ENCODE data around the gene ACER3. TPM values are rescaled to one million over a fixed set of nuclear protein-coding genes. Genes with fewer than 3 reads are reported as not detected.
"Not testable (repeated sequence)": the region's sequence is repeated elsewhere in the genome, so short reads cannot be mapped to it uniquely, and the experiment has no call there.

ACER3 gene
- polyA plus RNA-seq, 4 donors: 13.4 to 18.0 (median 17.3) TPM

DNA sequence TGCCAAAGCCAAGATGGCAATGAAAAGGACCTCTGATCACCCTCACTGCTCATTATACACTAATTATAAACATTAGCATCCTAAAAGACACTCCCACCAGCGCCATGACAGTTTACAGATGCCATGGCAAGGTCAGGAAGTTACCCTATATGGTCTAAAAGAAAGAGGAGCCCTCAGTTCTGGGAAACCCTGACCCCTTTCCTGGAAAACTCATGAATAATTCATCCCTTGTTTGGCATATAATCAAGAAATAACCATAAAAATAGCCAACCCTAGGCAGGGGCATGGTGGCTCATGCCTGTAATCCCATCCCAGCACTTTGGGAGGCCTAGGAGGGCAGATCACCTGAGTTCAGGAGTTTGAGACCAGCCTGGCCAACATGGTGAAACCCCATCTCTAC, 193.4 kb downstream of the ACER3 start:
- no peak for DNase-seq (ENCODE audit: low read depth in 4 of 4, low spot score in 3 of 4)

DNA sequence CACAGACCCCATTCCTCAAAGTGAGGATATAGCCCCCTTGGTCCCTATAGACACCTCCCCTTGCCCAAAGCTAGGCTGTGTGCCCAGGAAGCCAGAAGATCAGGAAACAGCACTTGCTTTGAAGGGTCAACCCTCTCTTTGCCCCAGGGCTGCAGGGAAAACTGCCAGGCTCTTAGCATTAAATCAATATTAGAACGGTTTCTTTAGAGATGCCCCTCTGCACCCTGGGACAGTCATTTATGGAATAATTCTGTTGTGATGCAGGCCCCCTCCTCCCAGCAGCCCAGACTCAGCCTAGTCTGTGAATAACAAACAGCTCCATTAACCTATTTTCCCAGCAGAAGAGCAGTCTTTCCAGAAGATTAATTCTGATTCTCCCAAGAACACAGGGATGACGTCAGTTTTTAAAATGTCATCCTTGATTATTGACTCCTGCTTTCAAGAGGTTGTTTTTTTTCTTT, 194.4 kb downstream of the ACER3 start:
- no peak for DNase-seq (ENCODE audit: low read depth in 4 of 4, low spot score in 3 of 4)

DNA sequence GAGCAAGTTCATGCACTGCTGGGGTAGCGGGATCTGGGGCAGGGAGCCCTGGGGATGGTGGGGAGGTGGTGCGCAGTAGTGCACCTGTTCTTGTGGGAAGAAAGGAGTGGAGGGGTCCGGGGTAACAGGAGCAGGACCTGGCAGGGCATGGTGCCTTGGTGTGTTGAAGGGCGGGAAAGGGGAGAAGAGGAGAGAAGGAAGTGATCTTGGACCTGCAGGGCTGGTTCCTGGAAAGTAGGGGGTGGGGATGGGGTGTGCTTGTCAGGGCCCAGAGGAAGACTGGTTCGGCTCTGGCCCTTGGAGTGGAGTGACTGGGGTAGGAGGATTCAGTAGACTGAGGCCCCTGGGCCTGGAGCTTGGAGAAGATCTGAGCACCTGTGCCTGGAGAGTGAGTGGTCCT, 195.2 kb downstream of the ACER3 start:
- no peak for DNase-seq (ENCODE audit: low read depth in 4 of 4, low spot score in 3 of 4)

DNA sequence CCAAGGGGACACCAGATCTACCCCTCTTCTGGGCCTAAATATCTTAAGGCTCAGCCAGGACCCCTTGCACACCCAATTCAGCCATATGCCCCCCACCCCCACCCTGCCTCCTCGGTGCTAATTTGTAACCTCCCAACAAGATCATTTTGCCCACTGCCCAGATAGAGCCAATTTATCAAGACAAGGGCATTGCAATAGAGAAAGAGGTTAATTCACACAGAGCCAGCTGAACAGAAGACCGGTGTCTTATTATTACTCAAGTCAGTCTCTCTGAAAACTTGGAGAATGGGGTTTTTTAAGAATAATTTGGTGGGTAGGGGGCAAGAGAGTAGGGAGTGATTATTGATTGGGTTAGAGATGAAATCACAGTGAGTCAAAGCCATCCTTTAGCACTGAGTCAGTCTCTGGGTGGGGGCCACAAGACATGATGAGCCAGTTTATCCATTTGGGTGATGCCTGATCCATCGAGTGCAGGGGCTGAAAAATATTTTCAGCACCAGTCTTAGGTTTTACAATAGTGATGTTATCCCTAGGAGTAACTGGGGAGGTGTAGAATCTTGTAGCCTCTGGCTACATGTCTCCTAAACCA, 196.2 kb downstream of the ACER3 start:
- DNase-seq (ENCODE audit: low read depth in 4 of 4, low spot score in 3 of 4): no peak

DNA sequence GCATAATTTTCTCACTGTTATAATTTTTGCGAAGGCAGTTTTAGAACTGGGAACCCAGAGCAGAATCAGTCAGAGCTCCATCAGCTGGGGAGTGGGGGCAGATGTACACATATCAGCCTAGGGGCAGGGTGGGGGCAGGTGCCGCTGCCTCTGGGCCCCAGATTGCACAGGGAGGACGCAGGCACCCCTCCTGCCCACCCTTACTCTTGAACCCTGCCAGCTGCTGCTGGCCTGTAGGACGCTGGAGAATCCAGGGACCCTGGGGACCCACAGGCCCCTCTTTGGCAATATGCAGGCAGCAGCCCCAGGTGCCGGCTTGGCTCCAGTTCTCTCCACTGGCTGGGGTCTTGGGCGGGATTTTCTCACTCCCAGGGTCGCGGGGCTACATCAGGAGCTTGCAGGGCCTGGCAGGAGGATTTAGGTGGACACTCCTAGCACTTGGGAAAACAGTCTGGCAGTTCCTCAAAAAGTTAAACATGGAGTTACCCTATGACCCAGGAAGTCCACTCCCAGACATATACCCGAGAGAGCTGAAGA, 197.3 kb downstream of the ACER3 start:
- DNase-seq (ENCODE audit: low read depth in 4 of 4, low spot score in 3 of 4): no peak

DNA sequence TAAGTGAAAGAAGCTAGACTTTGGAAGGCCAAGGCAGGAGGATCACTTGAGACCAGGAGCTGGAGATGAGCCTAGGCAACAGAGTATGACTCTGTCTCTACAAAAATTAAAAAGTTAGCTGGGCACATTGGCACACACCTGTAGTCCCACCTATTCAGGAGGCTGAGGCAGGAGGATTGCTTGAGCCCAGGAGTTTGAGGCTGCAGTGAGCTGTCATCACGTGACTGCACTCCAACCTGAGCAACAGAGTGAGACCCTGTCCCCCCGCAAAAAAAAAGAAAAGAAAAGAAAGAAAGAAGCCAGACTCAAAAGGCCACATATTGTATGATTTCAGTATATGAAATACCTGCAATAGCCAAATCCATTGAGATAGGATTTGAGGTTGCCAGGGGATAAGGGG, 198.2 kb downstream of the ACER3 start:
- no peak for DNase-seq (ENCODE audit: low read depth in 4 of 4, low spot score in 3 of 4)

DNA sequence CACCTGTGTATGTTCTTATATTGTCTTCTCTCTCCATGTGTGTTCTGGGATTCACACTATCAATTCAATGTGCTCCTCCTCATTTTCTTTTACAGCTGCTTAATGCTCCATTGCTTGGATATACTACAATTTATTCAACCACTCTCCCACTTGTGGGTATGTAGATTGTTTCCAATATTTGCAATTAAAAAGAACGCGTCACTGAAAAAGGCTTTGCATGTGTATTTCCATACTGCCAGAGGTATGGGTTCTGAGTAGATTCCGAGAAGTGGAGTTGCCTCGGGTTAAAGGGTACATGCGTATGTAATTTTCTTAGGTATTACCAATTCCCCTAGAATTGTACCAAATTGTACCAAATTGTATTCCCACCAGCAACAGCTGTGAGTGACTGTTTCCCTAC, 199.1 kb downstream of the ACER3 start:
- DNase-seq (ENCODE audit: low read depth in 4 of 4, low spot score in 3 of 4): no peak

DNA sequence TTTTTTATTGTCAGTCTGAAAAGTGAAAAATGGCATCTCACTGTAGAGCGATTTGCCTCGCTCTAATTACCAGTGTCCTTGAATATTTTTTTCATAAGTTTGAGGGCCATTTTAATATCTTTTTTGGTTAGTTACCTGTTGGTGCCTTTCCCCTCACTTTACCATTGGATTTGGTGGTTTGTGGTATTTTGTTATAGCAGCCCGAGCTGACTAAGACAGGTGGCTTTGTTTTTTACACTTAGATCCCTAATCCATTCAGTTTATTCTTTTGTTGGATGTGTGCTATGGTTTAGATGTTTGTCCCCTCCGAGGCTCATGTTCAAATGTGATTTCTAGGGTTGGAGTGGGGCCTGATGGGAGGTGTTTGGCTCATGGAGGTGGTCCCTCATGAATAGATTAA, 199.5 kb downstream of the ACER3 start:
- no peak for DNase-seq (ENCODE audit: low read depth in 4 of 4, low spot score in 3 of 4)

DNA sequence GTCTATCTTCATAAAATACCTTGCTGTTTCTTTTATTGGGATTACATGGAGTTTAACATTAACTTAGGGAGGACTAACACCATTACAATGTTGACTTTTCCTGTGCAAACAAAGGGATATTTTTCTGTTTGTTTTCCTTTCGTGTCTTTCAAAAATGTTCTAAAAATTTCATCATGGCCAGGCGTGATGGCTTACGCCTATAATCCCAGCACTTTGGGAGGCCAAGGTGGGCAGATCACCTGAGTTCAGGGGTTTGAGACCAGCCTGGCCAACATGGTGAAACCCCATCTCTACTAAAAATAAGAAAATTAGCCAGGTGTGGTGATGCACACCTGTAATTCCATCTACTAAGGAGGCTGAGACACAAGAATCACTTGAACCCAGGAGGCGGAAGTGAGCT, 200.5 kb downstream of the ACER3 start:
- DNase-seq (ENCODE audit: low read depth in 4 of 4, low spot score in 3 of 4): not testable (repeated sequence)

DNA sequence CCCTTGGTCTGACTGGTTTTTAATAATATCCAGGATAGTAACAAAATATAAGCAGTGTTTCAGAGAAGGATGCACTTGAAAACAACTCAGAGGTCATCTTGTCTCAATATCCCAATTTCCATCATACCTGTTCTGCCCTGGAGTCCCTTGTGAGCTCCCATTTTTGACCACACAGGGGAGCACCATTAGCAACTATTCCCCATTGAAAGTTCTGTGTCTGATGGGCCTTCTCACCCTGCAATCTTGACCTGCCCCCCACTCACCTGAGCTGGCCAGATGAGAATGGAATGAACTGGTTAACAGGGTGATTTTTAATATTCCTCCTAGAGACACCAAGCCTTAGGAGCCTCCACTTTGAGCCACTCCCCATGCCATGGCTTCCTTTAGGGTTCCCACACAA, 202.2 kb downstream of the ACER3 start:
- no peak for DNase-seq (ENCODE audit: low read depth in 4 of 4, low spot score in 3 of 4)

DNA sequence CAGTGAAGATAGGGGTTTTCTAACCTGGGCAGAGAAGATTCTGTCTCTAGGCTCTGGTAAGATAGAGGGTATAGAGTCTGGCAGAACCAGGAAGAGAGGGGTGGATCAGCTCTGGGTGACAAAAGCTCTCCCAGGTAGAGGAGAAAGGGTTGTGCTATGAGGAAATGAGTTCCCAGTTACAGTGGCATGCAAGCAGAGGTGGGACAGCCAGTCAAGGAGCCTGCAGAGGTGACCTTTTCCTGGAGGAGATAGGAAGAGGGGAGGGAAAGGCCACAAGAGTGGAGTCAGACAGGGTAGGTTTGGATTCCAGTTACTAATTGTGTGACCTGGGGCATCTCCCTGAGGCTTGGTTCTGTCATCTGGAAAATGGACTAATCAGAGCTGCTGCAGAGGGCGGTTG, 202.7 kb downstream of the ACER3 start:
- no peak for DNase-seq (ENCODE audit: low read depth in 4 of 4, low spot score in 3 of 4)

DNA sequence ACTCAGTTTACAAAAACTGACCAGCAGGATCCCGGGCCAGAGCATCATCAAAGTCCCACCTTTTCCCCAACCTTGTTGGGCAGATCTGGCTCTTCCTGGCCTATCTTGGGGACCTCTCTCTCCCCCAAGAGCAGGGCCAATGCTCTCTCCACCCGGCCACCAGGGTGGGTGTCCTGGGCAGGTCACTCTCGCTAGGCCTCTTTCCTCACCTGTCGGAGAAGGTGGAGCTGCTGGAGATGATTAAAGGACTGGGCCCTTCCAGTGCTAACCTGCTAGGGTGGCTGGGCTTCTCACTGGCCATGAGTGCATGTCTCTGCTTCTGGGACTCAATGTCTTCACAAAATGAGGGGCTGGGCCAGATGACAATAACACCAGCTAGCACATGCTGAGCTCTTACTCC, 203.1 kb downstream of the ACER3 start:
- DNase-seq (ENCODE audit: low read depth in 4 of 4, low spot score in 3 of 4): no peak

DNA sequence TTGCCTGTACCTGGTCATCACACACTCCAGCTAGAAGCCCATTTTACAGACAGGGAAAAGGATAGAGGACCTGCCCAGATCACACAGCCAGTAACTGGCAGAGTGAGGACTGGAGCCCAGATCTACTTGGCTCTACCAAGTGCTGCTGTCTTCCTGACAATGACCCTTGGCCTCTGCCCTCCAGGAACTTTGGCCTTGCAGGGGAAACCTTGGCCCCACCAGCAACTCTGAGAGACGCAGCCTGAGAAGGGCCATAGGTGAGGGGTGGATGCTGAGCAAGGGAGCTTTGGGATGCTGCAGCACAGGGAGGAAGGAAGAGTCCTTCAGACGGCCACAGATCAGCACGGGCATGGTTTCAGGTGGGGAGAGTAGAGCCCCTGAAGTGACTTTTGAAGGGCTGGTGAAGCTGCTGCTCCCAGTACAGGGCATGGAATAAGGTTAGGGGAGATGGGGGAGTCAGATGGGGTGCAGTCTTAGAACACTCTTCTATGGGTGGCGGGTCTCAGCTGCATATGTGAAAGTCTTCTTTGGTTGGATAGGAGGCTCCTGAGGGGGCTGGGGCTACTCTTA, 204.0 kb downstream of the ACER3 start:
- DNase-seq (ENCODE audit: low read depth in 4 of 4, low spot score in 3 of 4): no peak

DNA sequence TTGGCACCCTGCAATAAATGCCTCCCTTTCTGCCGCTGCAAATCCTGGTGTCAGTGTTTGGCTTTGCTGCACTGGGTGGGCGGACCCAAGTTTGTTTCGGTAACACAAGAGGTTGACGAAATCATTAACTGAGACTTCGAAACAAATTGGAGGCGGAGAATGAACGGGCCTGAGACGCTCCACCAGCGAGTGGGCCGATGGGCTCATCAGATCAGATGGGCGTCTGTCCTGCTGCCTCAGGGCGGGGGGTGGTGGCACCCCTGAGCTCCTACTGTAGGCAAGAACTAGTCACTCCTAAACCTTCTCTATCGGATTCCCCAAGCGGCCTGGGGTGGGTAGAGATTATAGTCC, 205.1 kb downstream of the ACER3 start:
- DNase-seq (ENCODE audit: low read depth in 4 of 4, low spot score in 3 of 4): no peak

DNA sequence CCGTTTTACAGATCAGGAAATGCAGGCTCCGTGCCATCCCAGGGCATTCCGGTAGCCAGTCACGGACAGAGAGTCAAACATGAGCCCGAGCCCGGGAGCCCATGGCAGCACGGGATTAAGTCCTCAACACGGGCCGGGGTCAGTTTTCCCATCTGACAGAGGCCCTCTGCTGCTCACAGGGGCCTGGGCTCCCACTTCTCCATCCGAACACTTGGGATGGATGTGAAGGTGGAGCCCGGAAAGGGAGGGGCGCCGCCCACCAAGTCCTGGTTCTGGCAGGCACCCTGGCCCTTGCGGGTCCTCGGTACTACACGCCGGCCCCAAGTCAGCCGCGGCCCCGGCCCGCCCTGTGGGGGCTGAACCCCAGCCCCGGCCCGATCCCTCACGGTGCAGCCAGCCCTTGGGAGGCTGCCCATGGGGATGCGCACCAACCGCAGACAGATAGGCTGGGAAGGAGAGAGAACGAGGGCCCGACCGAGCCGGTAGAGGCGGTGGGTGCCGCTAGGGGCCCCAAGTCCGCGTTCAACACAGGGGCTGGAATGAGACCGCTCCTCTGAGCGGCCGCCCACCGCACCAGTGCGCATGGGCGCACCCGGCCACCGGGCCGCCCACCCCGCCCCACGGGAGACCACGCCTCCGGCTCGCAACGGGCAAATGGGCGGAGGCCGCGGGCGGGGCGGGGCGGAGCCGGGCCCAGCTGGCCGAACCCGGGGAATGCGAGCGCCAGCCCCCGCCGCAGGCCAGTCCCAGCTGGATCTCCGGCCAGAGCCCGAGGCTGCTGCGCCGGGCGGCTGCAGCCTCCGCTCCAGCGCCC, 205.7 kb downstream of the ACER3 start, which contains the start of gene CAPN5:
Gene CAPN5 (plus strand): TSS at position 743 of the 814 bp plus-strand sequence. CDS start 17,916 bp downstream, outside the sequence.
- DNase-seq (ENCODE audit: low read depth in 4 of 4, low spot score in 3 of 4): peak; percentile 87 to 90 (median 90)

DNA sequence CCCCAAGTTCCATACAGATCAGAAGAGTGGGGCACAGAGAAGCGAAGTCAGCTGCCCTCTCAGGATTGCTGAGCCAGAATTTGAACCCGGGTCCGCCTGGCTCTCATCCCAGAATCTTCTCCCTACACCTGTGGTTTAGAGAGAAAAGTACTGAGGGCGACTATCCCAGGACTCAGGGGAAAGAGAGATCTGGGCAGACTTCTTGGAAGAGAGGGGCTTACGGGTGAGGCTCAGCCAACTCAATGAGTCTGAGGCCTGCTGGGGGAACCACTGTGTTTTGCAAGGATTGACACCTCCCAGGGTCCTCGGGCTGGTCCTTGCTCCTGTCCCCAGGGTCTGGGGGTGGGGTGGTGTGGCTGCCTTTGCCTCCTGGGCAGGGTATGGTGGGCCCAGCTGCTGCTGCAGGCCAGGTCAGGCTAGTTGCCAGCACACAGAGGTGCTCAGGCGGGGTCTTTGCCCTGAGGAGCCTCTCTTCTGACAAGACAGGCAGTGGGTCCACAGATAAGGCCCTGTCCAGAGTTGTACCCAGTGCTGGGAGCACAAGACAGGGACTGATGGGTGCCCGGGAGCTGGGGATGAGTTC, 207.2 kb downstream of the ACER3 start:
- no peak for DNase-seq (ENCODE audit: low read depth in 4 of 4, low spot score in 3 of 4)

DNA sequence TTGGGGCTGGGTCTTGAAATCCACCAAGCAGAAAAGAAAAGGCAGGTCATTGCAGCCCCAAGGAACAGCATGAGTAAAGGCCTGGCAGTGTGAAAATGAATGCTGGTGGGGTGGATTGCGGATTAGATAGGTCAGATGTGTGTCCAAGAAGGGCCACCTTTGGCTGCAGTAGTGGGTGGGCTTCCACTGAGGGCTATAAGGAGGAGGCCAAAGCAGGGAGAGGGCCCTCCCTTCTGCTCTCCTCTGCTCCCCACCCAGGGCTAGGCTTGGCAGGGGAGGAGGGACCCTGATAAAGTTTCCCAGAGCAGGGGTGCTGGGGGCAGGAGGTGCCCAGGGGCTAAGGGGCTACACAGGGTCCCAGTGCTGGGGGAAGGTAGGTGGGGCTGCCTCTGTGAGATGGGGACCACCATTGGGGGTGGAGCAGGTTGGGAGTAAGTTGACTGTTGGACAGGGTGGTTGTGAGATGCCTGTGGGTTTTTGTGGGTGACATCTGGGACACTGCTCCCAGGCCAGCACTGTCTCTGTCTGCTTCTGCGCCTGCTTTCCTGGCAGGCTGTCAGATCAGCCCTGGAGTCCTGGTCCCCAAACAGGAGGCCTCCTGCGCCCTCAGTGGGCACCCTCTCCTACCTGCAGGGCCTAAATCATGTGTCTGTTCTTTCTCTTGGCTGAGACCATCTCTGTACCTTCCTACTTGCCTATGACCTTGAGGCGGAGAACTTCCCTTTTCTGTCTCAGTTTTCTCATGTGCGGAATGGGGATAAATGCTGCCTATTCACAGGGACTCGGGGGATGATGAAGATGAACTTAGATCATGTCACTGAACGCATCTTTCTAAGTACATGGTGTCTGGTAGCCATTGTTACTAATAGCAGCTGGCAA, 208.0 kb downstream of the ACER3 start:
- DNase-seq (ENCODE audit: low read depth in 4 of 4, low spot score in 3 of 4): no peak

DNA sequence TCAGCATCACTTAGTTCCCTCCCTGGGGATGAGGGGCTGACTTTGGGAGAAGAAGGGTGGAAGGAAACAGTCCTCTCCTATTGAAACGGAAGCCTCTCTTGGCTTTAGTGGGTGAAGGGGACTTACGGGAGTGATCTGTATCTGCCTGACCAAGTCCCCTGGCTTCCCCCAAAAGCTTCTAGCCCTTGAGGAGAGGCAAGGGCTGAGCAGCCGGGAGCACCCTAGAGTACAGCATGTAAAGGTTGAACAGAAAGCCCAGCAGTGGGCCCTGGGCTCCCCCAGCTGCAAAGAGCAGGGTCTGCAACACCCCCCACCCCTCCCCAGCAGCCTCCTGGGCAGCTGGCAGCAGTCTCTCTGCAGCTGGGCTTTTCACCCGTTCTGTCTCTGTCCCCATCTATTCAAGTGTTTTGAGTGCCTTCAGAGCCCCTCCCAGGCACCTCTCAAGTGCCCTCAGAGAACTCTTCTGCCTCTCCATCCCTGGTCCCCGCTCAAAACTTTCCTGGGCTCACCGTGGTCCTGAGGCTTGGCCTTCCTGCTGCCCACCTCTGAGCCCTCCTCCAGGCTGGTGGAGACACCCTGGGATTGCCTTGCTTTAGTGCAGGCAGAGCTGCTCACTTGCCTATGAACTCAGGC, 208.7 kb downstream of the ACER3 start:
- DNase-seq (ENCODE audit: low read depth in 4 of 4, low spot score in 3 of 4): no peak

DNA sequence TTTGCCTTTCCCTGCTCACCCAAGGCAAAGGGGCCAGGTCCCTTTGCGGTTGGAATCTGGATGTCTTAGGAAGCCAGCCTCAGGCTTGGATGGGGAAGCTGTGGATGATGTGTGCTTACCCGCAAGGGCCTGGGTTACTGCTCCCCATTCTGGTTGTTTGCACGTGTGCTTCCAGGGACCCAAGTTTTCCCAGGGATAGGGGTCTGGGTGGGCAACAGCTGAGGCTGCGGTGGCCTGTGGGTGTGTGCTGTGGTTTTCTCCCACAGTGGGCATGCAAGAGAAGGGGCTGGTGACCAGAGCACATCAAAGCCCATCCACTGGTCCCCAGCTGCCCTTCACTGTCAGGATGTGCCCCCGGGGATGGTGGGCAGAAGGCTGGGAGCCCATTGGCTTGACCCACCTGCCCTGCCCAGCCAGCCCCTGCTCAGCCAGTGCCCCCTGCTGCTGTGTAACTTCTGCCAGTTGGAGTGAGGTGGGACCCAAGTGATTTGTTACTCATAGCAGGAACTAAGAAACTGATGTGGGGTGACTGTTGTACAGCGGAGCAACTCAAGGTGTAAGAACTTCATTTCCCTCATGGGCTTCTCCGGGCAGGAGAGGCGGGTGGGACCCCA, 209.4 kb downstream of the ACER3 start:
- DNase-seq (ENCODE audit: low read depth in 4 of 4, low spot score in 3 of 4): no peak

Data from right renal pelvis (tissue), 4 donors.